ENCODE measurements around the gene BRIP1.
"Not testable (repeated sequence)": the region's sequence is repeated elsewhere in the genome, so short reads cannot be mapped to it uniquely, and the experiment has no call there.

The BRIP1 gene

DNA sequence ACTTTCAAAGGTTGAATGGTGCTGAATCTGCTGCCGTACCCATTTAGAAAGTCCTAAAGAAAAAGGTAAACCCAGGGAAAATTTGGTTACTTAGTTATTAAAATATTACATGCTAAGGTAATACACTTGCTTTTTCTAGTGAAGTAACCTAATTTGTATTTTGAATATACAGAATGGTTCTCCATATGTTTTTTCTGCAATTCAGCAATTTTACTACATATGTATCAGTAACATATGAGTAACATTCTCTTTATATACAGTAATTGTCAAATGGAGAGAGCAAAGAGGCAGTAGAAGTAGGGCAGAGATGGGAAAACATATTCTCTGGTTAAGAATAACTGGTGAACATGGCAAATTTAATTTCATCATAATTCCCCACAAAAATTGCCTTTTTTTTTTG lies 177.2 kb downstream of the BRIP1 start:
- DNase-seq = no peak

DNA sequence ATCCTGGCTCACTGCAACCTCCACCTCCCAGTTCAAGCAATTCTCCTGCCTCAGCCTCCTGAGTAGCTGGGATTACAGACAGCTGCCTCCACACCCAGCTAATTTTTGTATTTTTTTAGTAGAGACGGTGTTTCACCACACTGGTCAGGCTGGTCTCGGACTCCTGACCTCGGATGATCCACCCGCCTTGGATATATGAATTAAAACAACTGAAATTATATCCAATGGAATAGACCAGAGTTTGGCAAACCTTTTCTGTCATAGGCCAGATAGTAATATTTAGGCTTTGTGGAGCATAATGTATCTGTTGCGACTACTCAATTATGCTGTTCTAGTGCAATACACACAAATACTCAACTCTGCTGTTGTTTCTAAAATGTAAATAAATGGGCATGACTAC lies 178.5 kb downstream of the BRIP1 start:
- DNase-seq = no peak

DNA sequence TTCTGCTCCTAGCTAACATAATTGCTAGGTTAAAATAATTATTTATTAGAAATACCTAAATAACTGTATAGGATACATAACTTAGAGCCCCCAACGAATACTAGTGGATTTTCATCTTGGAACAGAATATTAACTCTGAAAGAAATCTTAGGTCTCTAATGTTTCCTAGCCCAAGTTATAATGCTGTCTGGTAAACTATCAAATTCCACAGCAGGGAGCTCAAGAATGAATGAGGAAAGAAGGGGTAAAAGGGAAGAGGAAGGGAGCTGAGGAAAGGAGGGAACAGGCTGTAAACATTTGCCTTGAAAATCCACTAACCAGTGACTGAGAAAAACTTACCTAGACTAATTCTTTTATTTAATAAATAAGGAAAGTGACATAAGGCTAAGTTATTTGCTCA lies 179.2 kb downstream of the BRIP1 start:
- no peak for DNase-seq

GRCh38 chr17:61683466-61683865 lies 179.9 kb downstream of the BRIP1 start:
- no peak for DNase-seq

DNA sequence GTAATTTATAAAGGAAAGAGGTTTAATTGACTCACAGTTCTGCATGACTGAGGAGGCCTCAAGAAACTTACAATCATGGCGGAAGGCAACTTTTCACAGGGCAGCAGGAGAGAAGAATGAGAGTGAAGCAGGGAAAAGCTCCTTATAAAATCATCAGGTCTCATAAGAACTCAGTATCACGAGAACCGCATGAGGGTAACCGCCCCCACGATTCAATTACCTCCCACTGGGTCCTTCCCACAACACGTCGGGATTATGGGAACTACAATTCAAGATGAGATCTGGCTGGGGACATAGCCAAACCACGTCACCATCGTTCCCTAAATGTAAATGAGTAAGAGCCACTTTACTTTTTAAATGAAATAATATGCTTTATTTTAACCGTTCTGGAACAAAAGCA lies 182.4 kb downstream of the BRIP1 start:
- no peak for DNase-seq

GRCh38 chr17:61678339-61678738 lies 185.0 kb downstream of the BRIP1 start:
- DNase-seq = no peak

DNA sequence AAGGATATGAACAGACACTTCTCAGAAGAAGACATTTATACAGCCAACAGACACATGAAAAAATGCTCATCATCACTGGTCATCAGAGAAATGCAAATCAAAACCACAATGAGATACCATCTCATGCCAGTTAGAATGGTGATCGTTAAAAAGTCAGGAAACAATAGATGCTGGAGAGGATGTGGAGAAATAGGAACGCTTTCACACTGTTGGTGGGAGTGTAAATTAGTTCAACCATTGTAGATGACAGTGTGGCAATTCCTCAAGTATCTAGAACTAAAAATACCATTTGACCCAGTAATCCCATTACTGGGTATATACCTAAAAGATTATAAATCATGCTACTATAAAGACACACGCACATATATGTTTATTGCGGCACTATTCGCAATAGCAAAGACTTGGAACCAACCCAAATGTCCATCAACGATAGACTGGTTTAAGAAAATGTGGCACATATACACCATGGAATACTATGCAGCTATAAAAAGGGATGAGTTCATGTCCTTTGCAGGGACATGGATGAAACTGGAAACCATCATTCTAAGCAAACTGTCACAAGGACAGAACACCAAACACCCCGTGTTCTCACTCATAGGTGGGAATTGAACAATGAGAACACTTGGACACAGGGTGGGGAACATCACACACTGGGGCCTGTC lies 186.0 kb downstream of the BRIP1 start:
- DNase-seq = not testable (repeated sequence)

DNA sequence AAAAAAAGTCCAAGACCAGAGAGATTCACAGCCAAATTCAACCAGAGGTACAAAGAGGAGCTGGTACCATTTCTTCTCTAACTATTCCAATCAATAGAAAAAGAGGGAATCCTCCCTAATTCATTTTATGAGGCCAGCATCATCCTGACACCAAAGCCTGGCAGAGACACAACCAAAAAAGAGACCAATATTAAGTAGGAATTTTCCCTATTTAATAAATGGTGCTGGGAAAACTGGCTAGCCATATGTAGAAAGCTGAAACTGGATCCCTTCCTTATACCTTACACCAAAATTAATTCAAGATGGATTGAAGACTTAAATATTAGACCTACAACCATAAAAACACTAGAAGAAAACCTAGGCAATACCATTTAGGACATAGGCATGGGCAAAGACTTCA lies 186.8 kb downstream of the BRIP1 start:
- not testable (repeated sequence) for DNase-seq

DNA sequence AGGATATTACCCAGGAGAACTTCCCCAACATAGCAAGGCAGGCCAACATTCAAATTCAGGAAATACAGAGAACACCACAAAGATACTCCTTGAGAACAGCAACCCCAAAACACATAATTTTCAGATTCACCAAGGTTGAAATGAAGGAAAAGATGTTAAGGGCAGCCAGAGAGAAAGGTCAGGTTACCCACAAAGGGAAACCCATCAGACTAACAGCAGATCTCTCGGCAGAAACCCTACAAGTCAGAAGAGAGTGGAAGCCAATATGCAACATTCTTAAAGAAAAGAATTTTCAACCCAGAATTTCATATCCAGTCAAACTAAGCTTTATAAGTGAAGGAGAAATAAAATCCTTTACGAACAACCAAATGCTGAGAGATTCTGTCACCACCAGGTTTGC lies 188.7 kb downstream of the BRIP1 start:
- not testable (repeated sequence) for DNase-seq

DNA sequence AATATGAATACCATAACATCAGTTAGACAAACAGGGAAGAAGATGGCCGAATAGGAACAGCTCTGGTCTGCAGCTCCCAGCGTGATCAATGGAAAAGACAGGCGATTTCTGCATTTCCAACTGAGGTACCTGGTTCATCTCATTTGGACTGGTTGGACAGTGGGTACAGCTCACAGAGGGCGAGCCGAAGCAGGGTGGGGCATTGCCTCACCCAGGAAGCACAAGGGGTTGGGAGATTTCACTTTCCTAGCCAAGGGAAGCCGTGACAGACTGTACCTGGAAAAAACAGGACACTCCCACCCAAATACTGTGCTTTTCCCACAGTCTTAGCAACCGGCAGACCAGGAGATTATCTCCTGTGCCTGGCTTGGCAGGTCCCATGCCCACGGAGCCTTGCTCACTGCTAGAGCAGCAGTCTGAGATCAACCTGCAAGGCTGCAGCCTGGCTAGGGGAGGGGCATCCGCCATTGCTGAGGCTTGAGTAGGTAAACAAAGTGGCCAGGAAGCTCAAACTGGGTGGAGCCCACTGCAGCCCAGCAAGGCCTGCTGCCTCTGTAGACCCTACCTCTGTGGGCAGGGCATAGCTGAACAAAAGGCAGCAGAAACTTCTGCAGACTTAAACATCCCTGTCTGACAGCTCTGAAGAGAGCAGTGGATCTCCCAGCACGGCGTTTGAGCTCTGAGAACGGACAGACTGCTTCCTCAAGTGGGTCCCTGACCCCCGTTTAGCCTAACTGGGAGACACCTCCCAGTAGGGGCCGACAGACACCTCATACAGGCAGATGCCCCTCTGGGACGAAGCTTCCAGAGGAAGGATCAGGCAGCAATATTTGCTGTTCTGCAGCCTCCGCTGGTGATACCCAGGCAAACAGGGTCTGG lies 190.1 kb downstream of the BRIP1 start:
- DNase-seq = not testable (repeated sequence)

DNA sequence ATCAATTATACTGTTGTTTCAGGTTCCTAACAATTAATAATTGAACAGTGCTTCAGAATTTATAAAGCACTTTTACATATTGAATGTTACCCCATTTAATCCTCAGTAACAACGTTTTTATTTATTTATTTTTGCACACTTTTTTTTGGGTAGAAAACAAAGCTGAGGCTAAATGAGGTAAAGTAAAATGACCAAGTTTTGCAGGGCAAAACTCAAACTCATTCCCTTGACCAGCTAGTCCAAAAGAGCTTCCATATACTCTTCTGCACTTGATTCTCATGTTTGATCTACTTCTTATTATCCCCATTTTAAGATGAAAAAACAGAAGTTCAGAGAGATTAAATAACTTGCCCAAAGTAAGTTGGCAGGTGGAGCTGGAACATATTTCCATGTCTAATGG lies 191.2 kb downstream of the BRIP1 start:
- no peak for DNase-seq

DNA sequence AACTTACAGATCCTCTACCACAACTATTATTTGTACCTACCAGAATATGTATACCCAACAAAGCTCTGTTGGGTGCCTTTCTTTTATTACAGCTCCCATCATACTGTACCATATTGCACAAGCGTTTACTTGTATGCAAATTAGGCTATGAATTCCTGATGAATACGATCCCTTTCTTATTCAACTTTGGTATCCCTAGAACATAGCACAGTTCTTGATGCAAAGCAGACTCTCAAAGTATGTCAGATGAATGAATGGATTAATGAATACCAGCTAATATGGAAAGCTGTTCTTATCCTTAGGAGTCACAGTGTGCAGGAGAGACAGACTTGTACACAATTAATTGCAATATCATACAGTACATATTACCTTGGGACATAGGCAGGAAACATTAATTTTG lies 192.6 kb downstream of the BRIP1 start:
- no peak for DNase-seq

- no peak for DNase-seq
These were observed 193.8 kb downstream of the BRIP1 start for GRCh38 chr17:61669522-61669921.

- no peak for DNase-seq
These were observed 194.8 kb downstream of the BRIP1 start for GRCh38 chr17:61668486-61668885.

- DNase-seq = not testable (repeated sequence)
These were observed 196.8 kb downstream of the BRIP1 start for GRCh38 chr17:61666406-61667088.

GRCh38 chr17:61663310-61663709 lies 200.0 kb downstream of the BRIP1 start:
- DNase-seq = no peak

DNA sequence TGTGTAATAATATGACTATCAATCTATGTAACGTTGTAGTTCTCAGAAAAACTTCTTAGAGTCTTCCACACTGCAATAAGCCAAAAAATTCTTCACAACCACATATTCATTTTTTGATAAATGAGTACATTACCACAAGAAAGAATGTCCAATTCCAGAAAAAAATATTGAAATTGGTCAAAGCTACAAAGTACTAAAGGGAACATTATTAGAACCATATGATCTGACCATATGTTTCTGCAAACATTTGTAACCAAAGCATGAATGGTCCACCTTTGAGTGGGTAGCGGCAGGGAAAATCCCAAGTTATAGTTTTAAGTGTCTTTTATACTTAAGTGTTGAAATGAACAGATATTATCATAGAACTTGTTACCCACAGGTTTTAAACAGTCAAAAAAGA lies 200.6 kb downstream of the BRIP1 start:
- no peak for DNase-seq

GRCh38 chr17:61662186-61662585 lies 201.1 kb downstream of the BRIP1 start:
- no peak for DNase-seq

GRCh38 chr17:61660746-61661485 lies 202.4 kb downstream of the BRIP1 start:
- no peak for DNase-seq

GRCh38 chr17:61659437-61659836 lies 203.9 kb downstream of the BRIP1 start:
- DNase-seq = no peak

DNA sequence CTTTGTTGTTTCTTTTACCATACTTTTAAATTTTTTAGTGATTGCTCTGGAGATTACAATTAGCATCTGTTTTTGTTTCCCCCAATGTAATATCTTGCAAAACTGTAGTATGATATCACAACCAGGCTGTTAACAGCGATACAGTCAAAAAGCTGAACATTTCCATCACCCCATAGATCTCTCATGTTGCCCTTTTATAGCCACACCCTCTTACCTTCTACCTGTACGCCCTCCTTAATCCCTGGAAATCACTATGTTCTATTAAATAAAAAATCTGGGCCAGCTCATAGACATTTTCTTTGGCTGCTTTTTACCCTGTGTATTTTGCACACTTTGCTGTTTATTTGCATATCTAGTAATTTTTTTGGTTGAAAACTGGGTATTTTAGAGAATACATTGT lies 205.1 kb downstream of the BRIP1 start:
- DNase-seq = no peak

GRCh38 chr17:61657338-61657737 lies 206.0 kb downstream of the BRIP1 start:
- DNase-seq = no peak

DNA sequence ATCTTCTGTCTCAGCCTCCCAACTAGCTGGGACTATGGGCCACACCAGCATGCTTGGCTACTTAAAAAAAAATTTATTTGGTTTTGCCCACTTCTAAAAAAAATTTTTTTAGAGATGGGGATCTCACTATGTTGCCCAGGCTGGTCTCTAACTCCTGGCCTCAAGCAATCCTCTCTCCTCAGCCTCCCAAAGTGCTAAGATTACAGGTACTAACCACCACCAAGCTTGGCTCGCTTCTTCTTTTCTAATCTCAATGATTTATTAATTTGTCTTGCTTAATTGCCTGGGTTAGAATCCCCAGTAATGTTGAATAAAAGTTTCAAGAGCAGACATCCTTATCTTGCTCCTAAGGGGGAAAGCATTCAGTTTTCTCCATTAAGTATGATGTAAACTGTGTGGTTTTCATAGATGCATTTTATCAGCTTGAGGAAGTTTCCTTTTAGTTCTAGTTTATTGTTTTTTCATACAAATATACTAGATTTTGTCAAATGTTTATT lies 206.6 kb downstream of the BRIP1 start:
- no peak for DNase-seq
